Left lung (tissue), 10 donors: ENCODE results near the gene GSTT2B. TPM values are rescaled to one million over a fixed set of nuclear protein-coding genes. Genes with fewer than 3 reads are reported as not detected.

Experiments
- ATAC-seq: fragments of 200-7000 bp; cut with Tn5 transposase; one replicate; pipeline ENCODE4 v1.9.1; 2020; ENCODE audit warnings: moderate library complexity
- DNase-seq, 4 donors: peaks; one replicate each; pipeline ENCODE4 v3.0.0-alpha.2; 2013 to 2020
- H3K27ac ChIP-seq, 2 donors: fragments of 200-600 bp; sonication (generic) in 1 of 2; one replicate each; pipeline versions ENCODE4 v1.5.0 to v1.8.0; 2020 to 2021
- H3K27me3 ChIP-seq, 2 donors: fragments of 200-600 bp; sonication (generic) in 1 of 2; one replicate each; pipeline versions ENCODE4 v1.5.0 to v1.8.0; 2020 to 2021
- H3K36me3 ChIP-seq, 2 donors: fragments of 200-600 bp; sonication (generic) in 1 of 2; one replicate each; pipeline versions ENCODE4 v1.5.0 to v1.8.0; 2020 to 2021
- H3K4me1 ChIP-seq, 2 donors: fragments of 200-600 bp; one replicate each; pipeline ENCODE4 v1.8.0; 2021
- H3K4me3 ChIP-seq, 2 donors: fragments of 200-600 bp; sonication (generic) in 1 of 2; one replicate each; pipeline versions ENCODE4 v1.5.0 to v1.8.0; 2020 to 2021; ENCODE audit warnings: mild to moderate bottlenecking in 1 of 2
- H3K9me3 ChIP-seq, 2 donors: fragments of 200-600 bp; sonication (generic) in 1 of 2; one replicate each; pipeline versions ENCODE4 v1.5.0 to v1.8.0; 2020 to 2021
- CTCF ChIP-seq, 2 donors: fragments of 200-600 bp; sonication (generic) in 1 of 2; IDR thresholded peaks; one replicate each; pipeline versions ENCODE4 v1.5.0 to v1.8.0; 2021; ENCODE audit warnings: antibody characterized with exemption in 2 of 2
- intact Hi-C, 2 donors: fragments of 100-400 bp; cut with DNase I; formaldehyde crosslinking; loops; one replicate each; pipeline versions ENCODE4 v1.11.2 to v1.14.2; 2022
- polyA plus RNA-seq, 6 donors: library from polyadenylated mRNA; unstranded; fragments of 120-200 nt; gene quantifications; one replicate each; pipeline ENCODE4 v1.2.1, GENCODE V29; 2013; ENCODE audit not compliant: insufficient read length in 6 of 6
- total RNA-seq, 2 donors: library from RNA; stranded (reverse); fragmentation: NEBNext Ultra II Directional; extraction: Animal tissue kit (Norgen Biotek cat#: 25700); gene quantifications; one replicate each; pipeline ENCODE4 v1.2.1, GENCODE V29; 2021
- donor health status: DM: no; HTN: yes; CAD: no.
- donor health status: DM: no; HTN: no; CAD: no.

GSTT2B gene
- total and polyA plus RNA-seq, 8 donors = 1.3 to 33.7 (median 10.3) TPM

- Histone ChIP-seq H3K27ac (no peak overlapping the region), H3K27me3 (no peaks in the 10 kb centered on the region), H3K36me3 (no peaks in the 10 kb centered on the region), H3K9me3 (no peaks in the 10 kb centered on the region), H3K4me3 (no peak overlapping the region), H3K4me1 (peaks cover 6 to 15% of the 10 kb centered on the region in 2 donors)
- peak in 1 of 4 donors; percentile 57 for DNase-seq
- intact Hi-C loops = no loop called here
- no peak for ATAC-seq
- no peak for TF ChIP-seq CTCF (IDR thresholded peaks at IDR 0.05)
Observed at GRCh38 chr22:24008022-24008283, 47.0 kb upstream of the GSTT2B start.

DNA sequence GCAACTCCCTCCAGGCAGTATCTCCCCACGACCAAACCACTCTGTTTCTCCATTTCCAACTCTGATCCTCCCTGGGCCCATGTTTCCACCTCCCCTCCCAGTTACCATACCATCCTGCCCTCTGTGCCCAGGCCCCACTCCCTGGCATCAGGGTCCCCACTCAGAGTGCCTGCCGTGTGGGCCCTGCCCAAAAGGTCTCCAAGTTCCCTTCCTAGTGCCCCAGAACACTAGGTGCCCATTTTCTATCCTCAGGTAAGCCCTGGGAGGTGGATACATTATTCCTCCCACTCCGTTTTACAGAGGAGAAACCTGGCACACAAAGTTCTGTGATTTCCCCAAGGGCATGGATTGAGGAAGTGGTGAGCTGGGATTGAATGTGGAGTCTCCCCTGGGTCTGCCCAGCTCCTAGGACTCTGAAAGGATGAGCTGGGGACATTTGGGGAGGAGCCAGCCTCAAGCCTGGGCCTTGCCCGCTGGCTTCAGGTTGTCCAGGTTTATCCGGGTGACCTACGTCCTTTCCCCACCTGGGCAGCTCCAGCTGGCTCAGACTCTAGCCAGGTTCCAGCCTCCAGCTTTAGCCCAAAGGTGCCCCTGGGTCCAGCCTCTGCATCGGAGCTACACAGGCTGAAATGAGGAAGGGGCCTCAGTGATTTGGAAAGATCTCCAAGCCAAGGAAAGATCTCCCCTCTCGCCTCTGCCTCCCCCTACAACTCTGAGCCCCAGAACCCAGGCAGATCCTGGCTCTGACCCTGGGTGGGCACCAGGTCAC lies 46.4 kb upstream of the GSTT2B start:
- DNase-seq (peak in 1 of 4 donors; percentile 62), ATAC-seq (no peak)
- H3K27ac ChIP-seq = no peak overlapping the region
- no peaks in the 10 kb centered on the region for H3K9me3 ChIP-seq
- no peak for TF ChIP-seq CTCF (IDR thresholded peaks at IDR 0.05)
- H3K4me1 ChIP-seq = peaks cover 3 to 10% of the 10 kb centered on the region in 2 donors
- no peak overlapping the region for H3K4me3 ChIP-seq
- intact Hi-C loops = no loop called here
- H3K36me3 ChIP-seq = no peaks in the 10 kb centered on the region
- no peaks in the 10 kb centered on the region for H3K27me3 ChIP-seq

DNA sequence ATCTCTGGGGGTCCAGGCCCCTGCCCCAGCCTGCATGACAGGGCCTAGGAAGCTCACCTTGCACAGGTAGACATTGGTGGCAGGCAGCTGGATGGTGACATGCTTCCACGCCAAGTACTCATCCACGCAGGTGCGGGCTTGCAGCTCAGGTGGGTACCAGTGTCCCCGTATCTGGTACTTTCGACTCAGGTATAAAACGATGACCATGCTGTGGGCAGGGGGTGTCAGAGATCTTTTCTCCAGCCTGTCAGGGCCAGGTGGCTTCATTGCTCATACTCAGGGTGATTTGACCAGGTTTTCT lies 45.9 kb upstream of the GSTT2B start:
- H3K4me1 ChIP-seq = peaks cover 0 to 4% of the 10 kb centered on the region in 2 donors
- H3K9me3 ChIP-seq = no peaks in the 10 kb centered on the region
- no peak for TF ChIP-seq CTCF (IDR thresholded peaks at IDR 0.05)
- no peaks in the 10 kb centered on the region for H3K27me3 ChIP-seq
- DNase-seq (peak in 1 of 4 donors; percentile 72), ATAC-seq (no peak)
- intact Hi-C loops = no loop called here
- no peak overlapping the region for H3K27ac ChIP-seq
- no peak overlapping the region for H3K4me3 ChIP-seq
- no peaks in the 10 kb centered on the region for H3K36me3 ChIP-seq

- no peaks in the 10 kb centered on the region for H3K36me3 ChIP-seq
- H3K27ac ChIP-seq = no peak overlapping the region
- intact Hi-C loops = no loop called here
- no peak for DNase-seq
- ATAC-seq = no peak
- no peak for TF ChIP-seq CTCF (IDR thresholded peaks at IDR 0.05)
- no peak overlapping the region for H3K4me3 ChIP-seq
- no peaks in the 10 kb centered on the region for H3K9me3 ChIP-seq
- H3K27me3 ChIP-seq = no peaks in the 10 kb centered on the region
- peaks cover 0 to 3% of the 10 kb centered on the region in 2 donors for H3K4me1 ChIP-seq
Observed at GRCh38 chr22:24006207-24006913, 45.4 kb upstream of the GSTT2B start.

DNA sequence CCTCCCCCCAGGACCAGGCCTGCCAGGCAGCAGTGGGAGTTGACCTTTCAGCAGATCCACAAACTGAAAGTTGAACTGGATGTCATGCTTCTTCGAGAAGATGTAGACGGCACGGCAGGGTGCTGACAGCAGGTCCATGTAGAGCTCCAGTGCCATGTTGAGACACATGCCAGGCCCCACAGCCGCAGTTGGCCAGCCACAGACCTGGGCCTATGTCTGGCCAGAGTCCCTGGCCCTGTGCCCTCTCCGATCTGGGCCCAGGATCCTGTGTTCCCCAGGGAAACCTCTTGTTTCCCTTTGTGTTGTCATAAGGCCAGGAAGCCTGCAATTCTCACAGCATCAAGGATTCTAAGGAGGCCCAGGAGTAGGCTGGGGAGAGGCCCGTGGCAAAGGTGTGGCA lies 44.2 kb upstream of the GSTT2B start, which contains the start of gene GSTT4:
Gene GSTT4, minus strand, starts transcription at position 253 of the 400 bp plus-strand sequence. Its CDS starts 97 bp downstream, at position 156.
- intact Hi-C loops = no loop called here
- Histone ChIP-seq H3K4me1 (no peaks in the 10 kb centered on the region), H3K9me3 (no peaks in the 10 kb centered on the region), H3K4me3 (no peak within 1 kb of the TSS), H3K27ac (no peak within 1 kb of the TSS), H3K27me3 (no peaks in the 10 kb centered on the region), H3K36me3 (no peaks in the 10 kb centered on the region)
- TF ChIP-seq CTCF (IDR thresholded peaks at IDR 0.05) = no peak
- no peak for ATAC-seq
- DNase-seq = peak in 1 of 4 donors; percentile 69
